HG02885 (cell line): ENCODE data around the gene ZNF488.
"Not testable (repeated sequence)": the region's sequence is repeated elsewhere in the genome, so short reads cannot be mapped to it uniquely, and the experiment has no call there.

Source experiments
- ATAC-seq: cut with Tn5 transposase; IDR thresholded peaks from one replicate; pipeline ENCODE4 v1.9.1; 2021; ENCODE audit warnings: mild to moderate bottlenecking; ENCODE audit not compliant: unreplicated experiment, poor library complexity

The ZNF488 gene

DNA sequence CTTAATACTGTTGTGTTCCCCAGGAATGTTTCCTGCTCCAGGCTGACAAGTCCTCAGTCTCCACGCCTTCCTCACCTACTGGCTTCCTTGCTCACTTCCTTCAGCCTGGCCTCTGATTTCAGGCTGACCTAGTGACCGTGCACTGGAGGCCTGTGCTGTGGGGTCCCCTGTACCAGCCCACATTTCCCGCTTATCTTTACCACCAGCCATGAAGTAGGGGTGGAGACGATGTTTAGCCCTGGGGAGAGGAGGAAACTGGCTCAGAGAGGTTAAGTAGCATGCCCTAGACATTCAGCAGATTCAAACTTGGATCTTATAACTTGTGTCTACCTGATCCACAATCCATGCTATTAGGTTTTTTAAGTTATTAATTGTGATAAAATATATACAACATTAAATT lies 4.8 kb upstream of the ZNF488 start:
- ATAC-seq: no peak

DNA sequence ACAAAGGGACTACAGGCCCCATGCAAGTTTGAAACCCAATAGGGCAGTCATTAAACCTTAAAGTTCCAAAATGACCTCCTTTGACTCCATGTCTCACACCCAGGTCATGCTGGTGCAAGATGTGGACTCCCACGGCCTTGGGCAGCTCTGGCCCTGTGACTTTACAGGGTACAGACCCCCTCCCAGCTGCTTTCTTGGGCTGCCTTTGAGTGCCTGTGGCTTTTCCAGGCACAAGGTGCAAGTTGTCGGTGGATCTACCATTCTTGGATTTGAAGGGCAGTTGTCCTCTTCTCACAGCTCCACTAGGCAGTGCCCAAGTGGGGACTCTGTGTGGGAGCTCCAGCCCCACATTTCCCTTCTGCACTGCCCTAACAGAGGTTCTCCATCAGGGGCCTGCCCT lies 2.0 kb upstream of the ZNF488 start:
- ATAC-seq: not testable (repeated sequence)

DNA sequence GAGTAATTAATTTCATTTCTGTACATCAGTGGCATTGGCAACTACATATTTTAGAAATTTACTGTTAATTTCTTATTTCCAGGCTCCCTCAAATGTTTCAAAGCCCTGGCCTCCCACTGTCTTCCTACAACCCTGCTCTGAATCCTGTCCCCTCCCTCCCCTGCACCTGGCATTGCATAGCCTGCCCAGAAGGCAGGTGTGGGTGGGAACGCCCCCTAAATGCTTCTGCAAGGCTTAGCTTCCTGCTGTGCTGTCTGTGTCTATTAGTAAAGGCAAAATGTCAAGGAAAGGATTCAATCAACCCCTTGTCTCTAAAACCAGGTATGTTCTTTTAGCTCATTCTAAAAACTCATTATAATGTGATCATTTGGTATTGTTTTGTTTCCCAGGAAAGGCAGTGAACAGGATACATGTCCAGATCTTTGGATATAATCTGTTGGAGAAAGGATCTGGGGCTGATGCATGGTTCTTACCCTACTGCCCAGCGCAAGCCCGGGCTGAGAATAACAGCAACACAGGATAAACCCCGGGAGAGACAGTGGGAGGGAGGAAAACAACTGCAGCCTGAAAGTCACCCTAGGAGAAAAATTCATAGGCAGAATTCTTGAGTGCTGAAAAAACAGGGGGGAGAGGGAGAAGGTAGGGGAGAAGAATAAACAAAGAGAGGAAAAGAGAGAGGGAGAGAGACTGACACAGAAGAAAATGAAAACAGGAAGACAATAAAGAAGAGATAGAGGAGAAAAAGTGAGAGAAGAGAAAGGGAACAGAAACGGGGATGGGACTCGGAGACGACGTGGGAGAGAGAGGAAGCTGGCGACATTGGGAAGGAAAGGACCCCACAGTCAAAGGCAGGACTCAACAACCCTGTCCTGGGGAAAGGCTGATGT lies 589 bp downstream of the ZNF488 start:
- no peak for ATAC-seq

DNA sequence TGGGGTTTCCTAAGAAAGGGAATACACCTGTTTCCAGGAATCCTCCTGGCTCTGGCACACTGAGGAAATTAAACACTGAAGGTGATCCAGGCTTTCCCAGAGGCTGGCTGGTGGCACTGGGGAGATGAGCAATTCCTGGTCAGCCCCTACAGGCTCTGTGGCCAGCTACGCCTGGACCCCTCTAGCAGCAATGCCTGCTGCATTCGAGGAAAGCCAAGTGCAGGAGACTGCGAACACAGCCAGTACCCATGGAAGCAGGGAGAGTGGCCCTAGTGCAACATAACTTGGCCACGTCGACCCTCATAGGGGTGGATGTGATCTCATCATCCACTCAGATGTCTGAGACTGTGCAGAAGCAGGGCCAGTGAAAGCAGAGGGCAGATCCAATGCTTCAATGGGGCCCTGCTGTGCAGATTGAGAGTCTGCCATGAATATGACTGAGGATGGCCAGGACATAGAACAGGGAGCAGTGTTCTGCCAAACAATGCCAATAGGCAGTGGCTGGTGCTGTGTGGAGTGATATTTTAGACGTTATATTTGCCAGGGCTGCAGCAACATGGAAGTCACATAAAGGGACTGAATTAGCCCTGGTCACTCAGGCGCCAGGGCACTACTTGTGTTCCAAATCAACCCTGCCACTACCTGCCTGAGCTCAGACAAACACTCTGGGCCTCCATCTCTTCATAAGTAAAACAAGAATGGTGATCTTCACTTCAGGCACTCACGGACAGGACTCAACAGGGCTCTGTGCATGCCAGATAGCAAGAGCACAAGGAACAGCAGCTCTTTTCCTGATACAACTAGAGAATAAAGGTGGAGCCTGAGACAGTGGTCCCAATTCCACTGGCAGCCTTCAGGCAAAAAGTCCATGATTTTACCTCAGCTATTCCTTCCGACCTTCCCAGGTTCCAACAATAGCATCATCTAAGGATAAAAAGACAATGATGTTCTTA lies 2.4 kb downstream of the ZNF488 start:
- no peak for ATAC-seq

DNA sequence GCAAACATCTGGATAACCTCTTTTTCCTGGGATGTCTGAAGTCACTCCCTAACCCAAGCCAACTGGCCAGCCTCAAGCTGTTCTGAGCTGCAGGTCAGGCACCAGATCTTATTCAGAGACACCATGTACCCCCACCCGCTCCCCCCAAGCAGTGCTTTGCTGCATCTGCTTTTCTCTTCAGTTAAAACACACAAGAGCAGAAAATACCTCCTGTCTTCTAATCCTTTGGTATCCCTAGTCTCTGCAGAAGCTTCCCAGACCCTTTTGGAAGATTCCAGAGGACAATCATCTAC lies 3.0 kb downstream of the ZNF488 start:
- no peak for ATAC-seq

DNA sequence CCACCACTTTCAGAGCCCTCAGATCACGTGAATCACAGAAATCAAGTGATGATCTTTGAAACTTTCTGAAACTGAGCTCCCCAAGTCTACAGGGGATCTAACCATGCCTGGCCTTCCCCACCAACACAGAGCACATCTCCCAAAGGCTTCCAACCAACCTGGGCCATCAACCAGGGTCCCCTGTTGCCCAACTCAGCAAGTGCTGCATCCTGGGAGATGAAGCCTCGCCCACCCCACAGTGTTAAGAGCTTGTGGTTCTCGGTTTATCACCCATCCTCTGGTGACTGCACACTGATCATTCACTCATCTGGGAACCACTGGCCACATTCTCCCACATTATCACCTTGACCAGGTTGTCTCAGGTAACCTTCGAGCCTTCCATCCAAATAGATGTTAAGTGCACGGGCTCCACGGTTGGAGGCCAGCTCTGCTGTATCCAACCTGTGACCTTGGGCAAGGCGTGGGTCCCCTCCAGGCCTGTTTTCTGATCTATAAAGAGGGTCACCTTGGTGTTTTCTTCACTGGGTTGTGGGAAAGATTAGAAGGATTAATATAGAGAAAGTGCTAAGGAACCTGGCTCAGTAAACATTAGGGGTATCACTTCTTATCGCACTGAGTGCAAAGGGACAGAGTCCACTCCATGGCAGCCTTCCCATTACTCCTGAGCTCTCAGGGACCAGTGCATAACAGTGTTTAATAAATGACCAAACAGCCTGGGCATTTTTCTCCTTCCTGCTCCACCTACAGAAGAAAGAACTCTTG lies 3.6 kb downstream of the ZNF488 start:
- ATAC-seq: no peak

DNA sequence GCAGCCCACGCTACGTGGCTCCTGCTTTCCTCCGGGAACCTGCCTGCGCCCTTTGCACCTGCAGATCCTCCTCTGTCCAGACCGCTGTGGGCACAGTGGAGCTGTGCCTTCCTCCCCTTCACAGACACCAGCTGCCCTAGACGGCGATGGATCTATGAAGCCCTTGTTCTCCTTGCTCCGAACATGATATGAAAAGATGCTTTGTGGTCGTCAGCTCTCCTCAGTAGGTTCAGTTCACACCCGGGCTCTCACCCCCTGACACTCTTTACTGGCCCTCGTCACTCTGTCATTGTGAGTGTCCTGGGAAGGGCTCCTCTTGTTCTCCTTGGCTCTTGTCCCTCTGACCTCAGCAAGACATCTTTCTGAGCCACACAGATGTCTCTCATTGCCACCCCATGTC lies 4.2 kb downstream of the ZNF488 start:
- no peak for ATAC-seq

DNA sequence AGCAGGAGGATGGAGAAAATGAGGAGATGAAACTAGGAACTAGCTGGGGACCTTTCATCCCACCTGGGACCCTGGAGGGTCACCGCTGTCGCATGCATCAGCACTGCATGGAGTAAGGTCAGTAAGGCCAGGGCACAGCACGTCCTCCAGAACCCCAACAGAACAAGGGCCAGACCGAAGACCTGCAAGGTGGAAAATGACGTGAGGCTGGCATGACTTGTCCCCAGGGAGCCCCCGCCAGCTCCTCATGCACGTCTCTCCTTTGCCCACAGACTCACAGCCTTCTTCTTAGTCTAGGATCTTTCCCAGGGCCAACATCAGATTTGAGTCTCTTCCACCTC lies 4.7 kb downstream of the ZNF488 start:
- ATAC-seq: no peak

DNA sequence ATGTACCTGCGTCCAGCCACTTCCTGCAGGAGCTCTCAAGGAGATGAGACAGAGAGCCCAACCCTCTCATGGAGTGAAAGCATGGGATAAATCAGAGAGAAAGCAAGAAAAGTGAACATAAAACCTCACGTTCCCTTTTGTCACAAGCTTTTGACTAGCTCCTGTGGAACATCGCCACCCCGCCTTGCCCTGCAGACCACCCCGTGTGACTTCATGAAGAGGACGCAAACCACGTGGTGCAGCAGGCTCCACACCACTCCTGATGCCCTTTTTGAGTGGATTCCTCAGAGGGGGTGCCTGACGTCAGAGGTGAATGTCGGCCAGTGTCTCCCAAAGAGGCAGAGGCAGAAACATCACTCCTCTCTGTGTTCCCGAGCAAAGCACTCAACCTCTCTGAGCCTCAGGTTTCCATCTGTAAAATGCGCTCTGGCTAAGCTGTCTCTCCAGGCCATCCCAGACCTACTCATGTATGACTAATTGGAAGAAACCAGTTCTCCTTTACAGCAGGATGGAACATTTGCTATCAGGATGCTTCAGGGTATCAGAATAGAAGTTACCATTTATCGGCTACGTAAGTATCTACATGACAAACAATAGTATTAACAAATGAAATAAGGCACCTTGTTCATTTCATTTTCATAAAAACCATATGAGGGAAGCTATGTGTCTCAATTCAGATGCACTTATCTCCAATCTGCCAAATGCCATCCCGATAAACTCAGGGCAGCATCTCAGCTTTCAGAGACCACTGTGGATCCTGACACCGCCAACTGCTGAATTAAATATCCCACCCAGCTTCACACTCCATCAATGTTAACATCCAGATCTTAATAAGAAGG lies 5.3 kb downstream of the ZNF488 start:
- ATAC-seq: no peak

DNA sequence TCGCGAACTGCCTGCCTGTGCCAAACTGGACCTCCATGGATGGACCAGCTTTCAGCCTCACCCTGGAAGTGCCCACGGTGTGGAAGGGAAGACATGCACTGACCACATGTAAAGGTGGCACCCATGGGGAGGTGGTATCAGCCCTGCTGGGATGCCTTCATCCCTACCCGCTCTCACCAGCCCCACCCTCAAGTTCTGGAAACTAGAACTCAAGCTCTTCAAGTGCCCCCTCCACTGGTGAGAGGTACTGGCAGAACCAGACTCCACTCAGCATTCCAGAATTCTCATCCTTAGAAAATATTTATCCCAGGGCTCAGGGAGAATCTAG lies 5.9 kb downstream of the ZNF488 start:
- ATAC-seq: no peak

DNA sequence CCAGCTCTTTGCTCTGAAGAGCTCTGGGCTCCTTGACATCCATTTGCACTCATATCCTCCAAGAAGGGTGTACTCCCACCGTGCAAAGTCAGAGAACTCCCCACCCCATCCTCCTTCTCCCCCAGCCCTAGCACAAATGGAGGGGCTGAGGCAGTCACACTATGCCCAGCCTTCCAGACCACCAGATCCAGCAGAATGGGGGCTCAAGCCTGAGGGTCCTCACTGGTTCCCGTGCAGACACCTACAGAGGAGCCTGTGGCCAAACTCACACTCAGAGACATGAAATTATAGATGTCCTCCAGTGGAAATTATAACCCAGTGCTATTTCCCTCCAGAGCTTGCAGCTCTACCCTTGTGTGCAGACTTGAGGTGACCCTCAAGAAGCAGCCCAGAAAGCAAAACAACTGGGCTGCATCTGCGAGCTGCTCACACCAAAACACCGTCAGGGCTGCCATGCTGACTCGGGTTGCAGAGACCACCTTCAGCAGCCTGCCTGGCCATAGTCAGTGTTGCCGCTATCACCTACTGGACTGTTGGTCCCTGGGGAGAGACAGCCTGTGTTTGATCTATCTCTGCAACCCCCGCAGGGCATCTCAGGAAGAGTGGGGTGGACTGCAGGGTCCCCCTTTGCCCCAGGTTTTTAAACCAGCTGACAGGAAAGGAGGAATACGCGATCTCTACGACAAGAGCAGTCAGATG lies 7.4 kb downstream of the ZNF488 start:
- ATAC-seq: no peak

DNA sequence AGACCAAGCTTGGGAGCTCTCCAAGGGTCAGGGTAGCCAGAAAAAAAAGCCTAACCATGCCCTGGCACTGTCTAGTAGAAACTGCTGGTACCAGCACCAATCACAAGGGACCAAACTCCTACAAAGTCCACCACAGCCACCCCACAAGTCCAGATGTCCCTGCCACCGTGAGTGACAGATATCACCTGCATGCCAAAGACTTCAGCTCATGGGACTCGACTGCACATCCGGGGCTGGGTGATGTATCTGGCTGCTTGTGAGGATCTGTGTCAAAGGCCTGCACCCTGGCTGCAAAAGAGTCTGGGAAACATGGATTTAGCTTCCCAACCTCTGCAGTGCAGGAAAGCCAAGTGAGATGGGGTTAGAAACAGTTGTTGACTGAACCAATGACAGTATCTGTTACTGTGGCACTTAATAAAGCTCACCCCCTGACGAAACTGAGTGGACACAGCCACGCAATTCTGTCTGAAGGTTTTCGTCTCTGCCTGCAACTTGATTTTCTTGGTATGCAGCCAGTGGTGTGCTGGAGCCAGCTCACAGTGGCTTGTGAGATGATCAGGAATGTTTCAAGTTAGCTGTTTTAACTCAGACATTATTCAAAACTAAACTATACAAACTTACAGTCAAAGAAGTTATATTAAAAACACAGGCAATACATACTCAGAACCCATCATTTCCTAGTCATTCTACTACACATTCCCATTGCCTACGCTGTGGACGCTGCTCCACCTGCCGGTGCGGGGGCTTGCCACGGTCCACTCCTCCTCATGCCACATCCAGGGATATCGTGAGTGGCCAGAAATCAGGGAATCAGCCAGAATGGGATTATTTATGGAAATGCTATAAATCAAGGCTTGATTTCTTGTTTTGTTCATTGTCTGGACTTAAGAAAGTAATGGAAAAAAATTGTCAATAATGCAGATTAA lies 9.2 kb downstream of the ZNF488 start:
- no peak for ATAC-seq

DNA sequence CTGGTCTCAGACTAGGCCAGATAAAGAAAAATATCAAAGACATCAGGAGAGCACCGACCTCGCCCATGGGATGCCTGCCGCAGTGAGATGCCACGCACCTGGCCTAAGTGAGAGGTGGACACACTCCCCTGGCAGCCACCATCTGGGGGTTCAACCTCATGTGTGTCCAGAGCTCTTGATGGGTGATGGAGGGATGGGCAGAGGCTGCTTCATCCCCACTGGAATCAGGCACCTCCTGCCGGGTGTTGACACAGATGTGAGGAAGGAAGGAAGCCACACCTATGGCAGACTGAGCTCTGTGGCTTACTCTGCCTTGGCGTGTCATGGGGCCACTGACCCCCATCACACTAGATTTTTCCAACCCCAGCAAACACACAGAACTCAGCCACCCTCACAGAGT lies 11.4 kb downstream of the ZNF488 start:
- no peak for ATAC-seq

DNA sequence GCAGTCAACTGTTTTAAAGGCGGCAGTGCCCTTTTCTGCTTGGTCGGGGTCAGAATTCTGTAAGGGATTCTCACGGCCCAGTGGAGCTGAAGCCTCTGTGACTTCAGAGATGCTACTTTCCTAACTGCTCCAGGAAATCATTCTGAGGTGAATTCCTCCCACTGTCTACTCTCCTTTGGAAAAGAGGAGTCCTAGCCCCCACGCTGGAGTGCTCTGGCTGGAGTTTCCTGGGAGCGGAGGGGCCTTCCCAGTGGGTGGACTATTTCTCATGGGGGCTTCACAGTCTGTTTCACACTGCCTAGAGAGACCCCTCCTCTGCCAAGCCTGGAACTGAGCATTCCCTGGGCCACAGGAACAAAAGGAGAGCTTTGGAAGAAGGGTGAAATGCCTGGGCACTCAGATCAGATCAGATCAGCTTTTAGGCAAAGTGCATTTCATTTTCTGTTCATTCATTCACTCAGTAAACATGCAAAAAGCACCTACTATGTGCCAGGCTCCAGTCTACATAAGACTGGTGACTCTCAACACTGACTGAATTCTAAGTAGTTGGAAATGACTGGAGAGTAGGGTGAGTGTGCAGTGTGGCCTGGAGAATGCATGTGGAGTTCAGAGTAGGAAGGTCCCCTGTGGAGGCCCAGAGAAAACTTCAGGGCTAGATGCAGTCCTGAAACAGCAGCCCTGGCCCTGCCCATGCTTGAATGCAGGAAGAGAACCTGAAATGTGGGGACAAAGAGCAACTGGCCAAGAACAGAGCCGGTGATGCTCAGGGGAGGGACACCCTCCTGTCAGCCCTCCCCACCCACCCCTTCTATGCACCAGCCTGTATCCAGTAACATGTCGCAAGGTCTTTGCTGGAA lies 12.2 kb downstream of the ZNF488 start:
- no peak for ATAC-seq

DNA sequence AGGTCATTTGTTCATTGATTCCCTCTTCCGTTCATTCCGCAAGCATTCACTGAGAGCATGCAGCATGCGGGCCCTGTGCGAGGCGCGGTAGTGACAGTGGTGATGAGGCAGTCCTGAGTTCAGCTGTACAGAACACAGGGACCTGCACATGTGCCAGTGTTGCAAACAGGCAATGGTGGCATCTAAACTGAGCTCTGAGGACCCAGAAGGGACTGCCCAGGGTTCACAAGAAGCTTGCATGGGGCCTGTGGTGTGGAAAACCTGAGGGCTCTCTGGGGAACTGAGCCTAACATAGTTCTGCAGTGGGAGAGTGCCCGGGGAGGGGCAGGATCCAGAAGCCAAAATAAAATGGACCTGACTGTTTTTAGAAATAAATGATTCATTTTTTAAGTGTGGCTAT lies 13.2 kb downstream of the ZNF488 start:
- no peak for ATAC-seq

DNA sequence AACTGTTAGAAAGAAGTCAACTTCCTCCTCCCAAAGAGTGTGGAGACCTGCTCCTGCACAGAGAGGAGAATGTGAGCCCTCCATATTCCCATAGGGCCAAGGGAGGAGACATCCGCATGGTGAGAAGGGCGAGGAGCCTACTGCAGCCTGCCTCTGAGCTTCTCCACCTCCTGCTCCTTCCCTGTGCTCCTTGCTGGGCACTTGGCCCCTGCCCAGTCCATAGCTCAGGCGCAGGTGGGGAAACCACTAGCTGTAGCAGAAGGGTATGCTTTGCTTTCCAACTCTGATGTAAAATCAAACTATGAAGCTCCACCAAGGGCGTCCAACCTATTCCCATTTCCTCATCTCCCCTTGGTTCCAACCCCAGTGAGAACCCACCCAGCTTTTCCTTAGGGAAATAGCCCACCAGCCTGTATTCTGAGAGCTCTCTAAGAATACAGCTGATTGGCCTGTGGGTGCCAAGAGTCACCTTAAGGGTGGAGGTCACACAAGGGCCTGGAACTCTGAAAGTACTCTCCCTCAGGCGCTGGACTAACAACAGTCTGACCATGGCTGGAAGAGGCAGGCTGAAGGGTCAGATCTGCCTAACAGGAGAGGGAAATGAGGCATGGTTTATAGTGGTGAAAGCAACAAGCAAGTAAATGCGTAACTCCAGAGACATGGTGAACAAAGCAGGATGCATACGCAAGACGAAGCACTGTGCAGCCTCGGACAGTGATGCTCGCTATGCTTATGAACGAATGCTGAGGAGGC lies 13.9 kb downstream of the ZNF488 start:
- ATAC-seq: no peak
